Activated CD4-positive, alpha-beta T cell treated with anti-CD3 and anti-CD28 coated beads, Interleukin-2, amount 50 U/mL, for 48 hours (primary cell): ENCODE results near the gene RBM38.

ENCODE experiments used
- DNase-seq, 2 experiments: peaks; one replicate each; pipeline ENCODE4 v3.0.0-alpha.2; 2020

Gene RBM38

DNA sequence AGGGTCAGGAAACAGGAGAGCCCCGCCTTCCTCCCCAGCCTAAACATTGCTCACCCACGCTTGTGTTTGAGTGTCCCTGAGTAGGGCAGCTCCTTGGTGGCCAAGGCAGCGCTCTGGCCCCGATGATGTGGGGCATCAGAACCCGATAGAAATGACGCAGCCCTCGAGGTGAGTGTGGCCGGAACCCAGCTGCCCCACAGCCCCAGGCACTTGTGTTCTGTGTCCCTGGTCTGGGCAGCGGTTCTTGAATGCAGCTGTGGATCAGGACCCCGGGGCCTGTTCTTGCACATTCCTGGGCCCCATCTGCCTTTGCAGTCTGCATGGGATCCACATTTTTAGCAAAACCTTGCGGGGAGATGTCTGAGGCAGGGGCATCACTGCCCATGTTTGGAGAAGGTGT lies 12.8 kb downstream of the RBM38 start:
- DNase-seq: no peak

DNA sequence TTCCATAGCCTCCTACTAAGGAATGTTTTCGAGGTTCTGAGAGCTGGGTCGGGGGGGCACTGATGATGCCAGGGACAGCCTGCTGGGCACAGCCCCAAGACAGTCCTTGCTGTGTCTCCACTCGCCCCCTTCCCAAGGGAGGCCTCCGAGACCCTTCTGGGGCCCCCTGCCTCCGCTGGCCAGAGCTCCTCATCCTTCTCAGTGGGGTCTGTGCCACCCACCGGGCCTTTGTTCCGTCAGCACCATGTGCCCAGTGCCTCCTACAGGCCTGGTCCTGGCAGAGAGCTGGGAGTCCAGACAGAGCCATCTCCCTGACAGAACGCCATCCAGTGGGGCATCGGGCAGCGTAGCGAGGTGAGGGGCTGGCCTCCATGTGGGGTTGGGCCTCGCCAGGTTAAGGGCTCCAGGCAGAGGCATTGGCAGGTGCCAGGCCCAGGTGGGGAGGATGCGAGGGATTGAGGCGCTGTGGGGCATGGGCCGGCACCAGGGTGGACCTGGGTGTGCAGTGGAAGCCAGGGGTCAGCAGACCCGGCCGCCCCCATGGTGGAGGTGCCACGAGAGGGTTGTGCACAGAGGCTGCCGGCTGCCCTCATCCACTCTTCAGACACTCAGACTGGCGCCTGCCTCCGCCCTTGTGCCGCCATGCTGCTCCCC lies 13.3 kb downstream of the RBM38 start:
- no peak for DNase-seq

DNA sequence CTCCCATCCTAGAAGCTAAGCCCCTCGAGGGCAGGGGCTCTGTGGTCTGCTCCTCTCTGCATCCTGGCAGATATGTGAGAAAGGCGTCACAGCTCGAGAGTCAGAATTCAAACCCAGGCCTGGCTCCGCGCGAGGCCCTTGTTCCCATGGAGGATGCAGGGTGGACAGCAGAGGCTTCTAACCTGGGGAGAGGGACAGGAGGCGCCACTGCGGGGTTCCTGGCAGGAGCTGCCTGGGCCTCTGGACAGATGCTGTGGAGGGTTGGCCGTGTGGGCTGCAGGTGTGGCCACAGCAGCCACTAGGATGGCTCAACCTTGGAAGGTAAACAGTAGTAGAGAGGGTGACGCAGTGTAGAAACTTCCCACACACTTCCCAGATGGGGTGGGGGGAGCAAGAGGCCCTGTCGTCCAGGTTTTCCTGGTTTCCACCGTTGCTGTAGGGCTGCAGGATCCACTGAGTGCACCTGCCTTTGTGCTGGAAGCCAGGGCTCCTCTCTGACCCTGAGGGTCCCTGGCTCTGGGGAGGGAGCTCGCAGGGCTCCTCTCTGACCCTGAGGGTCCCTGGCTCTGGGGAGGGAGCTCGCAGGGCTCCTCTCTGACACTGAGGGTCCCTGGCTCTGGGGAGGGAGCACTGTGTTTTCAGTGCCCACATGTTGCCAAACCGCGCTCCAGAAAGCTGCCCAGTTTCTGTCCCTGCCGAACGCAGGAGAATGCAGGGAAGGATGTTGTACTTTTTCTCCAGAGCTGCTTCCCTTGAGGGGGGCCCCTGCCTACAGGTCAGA lies 14.2 kb downstream of the RBM38 start:
- no peak for DNase-seq

GRCh38 chr20:57407541-57407956 lies 16.4 kb downstream of the RBM38 start:
- DNase-seq: no peak

GRCh38 chr20:57408131-57408530 lies 16.9 kb downstream of the RBM38 start:
- no peak for DNase-seq

DNA sequence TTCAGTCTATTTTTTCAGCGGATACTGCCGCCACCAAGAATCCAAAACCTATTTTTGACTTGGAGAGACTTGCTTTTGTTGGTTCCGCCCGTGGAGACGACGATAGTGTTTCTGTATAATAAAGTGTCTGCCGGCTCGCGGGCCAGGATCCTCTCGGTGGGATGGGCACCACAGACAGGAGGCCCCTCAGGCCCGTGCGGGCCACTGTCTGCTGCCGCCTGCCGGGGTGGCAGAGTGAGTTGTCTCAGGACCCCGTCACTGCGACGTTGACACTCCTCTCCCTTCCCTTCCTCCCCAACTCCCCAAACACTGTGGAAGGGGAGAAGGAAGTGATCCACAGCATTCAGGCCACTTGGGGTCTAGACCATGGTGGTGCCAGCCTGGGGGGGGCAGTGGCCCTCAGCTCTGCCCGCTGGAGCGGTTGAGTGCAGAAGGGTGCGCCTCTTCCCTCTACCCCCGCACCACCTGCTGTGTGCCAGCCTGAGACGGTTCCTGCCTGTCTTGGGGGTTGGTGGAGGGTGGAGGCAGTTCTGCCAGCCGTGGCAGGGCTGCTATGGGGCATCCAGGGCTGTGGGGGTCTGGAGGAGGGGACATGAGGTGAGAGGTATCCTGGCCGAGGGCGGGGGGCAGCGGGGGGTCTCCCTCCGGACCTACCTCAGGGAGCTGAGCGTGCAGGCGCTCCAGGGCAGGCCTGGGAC lies 17.5 kb downstream of the RBM38 start:
- no peak for DNase-seq

GRCh38 chr20:57409316-57409671 lies 18.1 kb downstream of the RBM38 start:
- DNase-seq: no peak

- no peak for DNase-seq
Observed at GRCh38 chr20:57409672-57410397, 18.6 kb downstream of the RBM38 start.

GRCh38 chr20:57410398-57410920 lies 19.3 kb downstream of the RBM38 start:
- DNase-seq: no peak

GRCh38 chr20:57410924-57411323 lies 19.7 kb downstream of the RBM38 start:
- no peak for DNase-seq

DNA sequence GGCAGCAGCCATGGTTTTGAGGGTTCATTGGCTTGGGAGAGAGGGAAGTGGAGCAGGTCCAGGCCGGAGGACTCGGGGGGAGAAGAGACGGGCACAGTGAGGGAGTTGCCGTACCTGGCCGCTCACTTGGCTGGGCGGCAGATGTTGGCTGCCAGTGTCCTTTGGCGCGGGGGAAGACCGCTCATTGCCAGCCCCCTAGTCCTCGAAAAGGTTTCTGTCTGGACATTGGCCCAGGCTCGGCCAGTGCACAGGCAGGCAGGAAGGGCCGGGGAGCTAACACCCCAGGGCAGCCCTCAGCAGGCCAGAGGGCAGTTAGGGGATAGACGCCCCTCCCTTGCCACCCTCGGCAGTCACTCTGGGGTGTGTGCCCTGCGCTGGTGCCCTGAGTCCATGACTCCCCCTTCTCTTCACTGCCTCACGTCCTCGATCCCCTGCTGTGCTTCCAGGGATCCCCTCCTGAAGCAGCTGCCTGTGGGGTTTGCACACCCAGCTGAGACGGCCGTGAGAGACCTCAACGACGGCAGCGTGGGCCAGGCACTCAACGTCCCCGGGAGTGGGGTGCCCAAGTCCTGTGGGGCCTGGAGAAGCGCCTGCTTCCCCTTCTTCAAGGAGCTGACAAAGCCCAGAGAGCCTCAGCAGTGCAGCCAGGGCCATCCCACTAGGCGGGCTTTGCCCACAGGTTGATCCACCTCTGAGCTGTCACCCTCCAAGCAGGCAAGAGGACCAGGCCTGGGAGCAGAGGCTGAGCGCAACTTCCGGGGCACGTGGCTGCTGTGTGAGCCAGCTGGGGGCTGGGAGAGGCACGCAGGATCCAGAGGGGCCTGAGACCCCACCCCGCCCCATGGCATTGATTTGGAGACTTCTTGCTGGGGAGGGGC lies 20.4 kb downstream of the RBM38 start:
- DNase-seq: no peak

- no peak for DNase-seq
Observed at GRCh38 chr20:57412347-57413029, 21.3 kb downstream of the RBM38 start.

- no peak for DNase-seq
Observed at GRCh38 chr20:57413986-57414385, 22.8 kb downstream of the RBM38 start.

DNA sequence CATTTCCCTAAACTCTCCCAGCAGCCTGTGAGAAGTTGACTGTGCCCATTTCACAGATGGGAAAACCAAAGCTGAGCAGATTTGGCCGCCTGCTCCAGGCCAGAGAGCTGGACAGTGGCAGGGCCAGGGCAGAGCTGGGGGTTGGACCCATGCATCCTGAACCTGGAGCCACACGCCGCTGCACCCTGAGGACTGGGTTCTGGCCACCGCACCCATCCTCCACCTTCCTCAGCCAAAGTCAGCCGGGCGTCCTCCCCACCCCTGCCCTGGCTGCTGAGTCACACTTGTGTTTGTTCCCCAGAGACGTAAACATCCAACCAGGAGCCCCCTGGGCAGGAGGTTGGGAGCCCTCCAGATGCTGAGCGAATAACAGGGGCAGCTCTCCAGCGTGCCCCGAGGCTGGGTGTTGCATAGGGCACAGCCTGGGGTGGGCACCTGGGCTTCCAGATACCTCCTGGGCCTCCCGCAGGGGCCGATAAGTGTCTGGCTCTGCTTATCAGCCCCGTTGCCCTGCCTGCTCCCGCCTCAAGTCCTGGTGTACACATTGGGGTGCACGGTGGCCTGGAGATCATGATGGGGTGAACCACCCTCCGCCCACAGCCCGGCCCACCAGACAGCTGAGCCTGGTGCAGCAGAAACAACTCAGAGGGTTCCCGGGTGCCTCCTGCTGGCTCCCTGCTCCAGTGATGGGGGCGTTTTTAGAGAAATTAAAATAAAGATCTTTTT lies 23.8 kb downstream of the RBM38 start:
- no peak for DNase-seq

GRCh38 chr20:57415771-57416170 lies 24.6 kb downstream of the RBM38 start:
- DNase-seq: no peak

GRCh38 chr20:57416296-57417022 lies 25.3 kb downstream of the RBM38 start:
- no peak for DNase-seq

DNA sequence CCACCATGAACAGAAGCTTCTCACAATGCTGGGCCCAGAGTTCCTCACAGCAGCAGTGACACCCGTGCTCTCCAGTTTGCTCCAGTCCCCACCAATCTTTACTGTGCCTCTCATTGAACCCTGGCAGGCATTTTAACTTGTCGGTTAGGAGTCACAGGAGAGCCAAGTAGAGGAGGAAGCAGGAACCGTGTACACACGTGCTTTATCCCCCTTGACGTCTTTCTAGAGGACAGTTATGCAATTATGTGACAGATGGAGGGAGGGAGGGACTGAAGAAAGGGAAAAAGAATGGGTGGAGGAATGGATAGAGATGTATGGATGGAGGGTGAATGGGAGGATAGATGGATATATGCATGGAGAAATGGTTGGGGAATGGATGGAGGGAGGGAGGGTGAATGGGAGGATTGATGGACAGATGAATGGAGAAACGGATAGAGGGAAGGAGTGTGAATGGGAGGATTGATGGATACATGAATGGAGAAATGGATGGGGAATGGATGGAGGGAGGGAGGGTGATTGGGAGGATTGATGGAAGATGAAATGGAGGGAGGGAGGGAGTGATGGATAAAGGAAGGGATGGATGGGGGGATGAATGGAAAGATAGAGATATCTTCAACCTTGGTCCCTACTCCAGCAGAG lies 26.0 kb downstream of the RBM38 start:
- DNase-seq: no peak

DNA sequence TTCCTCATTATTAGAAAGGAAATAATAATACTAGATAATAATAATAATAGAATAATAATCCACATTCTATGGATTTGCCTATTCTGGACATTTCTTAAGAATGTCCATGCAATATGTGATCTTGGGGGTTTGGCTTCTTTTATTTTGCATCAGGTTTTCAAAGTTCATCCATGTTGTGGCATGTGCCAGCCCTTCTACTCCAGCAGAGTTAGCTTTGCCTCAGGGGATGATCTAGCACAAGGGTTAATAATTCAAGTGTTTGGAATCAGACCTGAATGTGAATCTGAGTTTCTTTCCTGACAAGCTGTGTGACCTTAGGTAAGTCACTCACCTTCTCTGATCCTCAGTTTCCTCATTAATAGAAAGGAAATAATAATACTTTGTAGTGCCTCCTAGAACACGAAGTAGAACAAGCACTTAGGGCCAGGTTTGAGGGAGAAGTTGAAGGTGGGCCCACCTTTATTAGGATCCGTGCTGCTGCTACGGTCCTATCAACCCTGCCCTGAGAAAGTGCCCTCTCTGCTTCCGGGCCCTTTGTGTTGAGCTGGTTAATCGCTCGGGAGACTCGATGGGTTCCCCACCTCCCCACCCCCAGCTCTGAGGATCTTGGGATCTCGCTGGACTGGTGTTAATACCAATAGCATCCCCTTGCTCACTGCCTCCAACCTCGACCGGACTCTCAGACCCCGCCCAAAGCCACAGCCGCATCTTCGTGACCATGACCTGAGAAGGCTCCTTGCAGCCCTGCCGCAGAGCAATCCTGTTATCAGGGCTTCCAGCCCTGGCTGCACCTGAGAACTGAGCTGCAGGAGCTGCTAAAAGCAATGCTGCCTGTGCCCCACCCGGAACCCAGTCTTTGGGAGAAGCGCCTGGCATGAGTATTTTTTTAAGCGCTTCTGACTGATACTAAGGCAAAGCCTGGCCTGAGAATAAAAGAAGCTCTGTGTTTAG lies 26.9 kb downstream of the RBM38 start:
- DNase-seq: no peak
